Natural killer cell treated with Interleukin-12 subunit alpha and Interleukin-12 subunit beta and Interleukin-15 and Interleukin-18, amount 100 ng/mL, for 72 hours (primary cell): ENCODE data around the gene IGSF23. TPM values are rescaled to one million over a fixed set of nuclear protein-coding genes. Genes with fewer than 3 reads are reported as not detected.
"Not testable (repeated sequence)": the region's sequence is repeated elsewhere in the genome, so short reads cannot be mapped to it uniquely, and the experiment has no call there.

Source experiments
- ATAC-seq, 2 donors: fragments of 150-1000 bp; cut with Tn5 transposase in 1 of 2; sonication (Bioruptor Pico), chemical (Tn5 transposase) in 1 of 2; 2 replicates each; pipeline ENCODE4 v1.10.0; 2021
- DNase-seq: peaks from one replicate; pipeline ENCODE4 v3.0.0; 2022; ENCODE audit warnings: low spot score
- H3K27ac Mint-ChIP-seq, 2 donors: 1 replicate in 1 of 2; 2 replicates in 1 of 2; pipeline ENCODE4 v1.8.0; 2022; ENCODE audit warnings: mixed read lengths in 2 of 2, mild to moderate bottlenecking in 1 of 2, moderate library complexity in 1 of 2
- H3K27me3 Mint-ChIP-seq, 2 donors: 1 replicate in 1 of 2; 2 replicates in 1 of 2; pipeline ENCODE4 v1.8.0; 2022; ENCODE audit warnings: mixed read lengths in 2 of 2
- H3K36me3 Mint-ChIP-seq: one replicate; pipeline ENCODE4 v1.8.0; 2022; ENCODE audit warnings: mixed read lengths
- H3K4me1 Mint-ChIP-seq, 2 donors: 1 replicate in 1 of 2; 2 replicates in 1 of 2; pipeline ENCODE4 v1.8.0; 2022; ENCODE audit warnings: low read depth in 2 of 2, mixed read lengths in 2 of 2, mild to moderate bottlenecking in 1 of 2
- H3K4me3 Mint-ChIP-seq: one replicate; pipeline ENCODE4 v1.8.0; 2022; ENCODE audit warnings: mixed read lengths
- H3K9me3 Mint-ChIP-seq: 2 replicates; pipeline ENCODE4 v1.8.0; 2022; ENCODE audit warnings: mixed read lengths
- total RNA-seq, 2 donors: library from RNA; stranded (reverse); gene quantifications; one replicate each; pipeline ENCODE4 v1.2.3, GENCODE V29; 2022

Gene IGSF23
- total RNA-seq, 2 donors from 2014 or later, result not detected

- Mint-ChIP-seq H3K4me1 (no peaks in the 10 kb centered on the region), H3K27ac (no peak overlapping the region), H3K36me3 (no peaks in the 10 kb centered on the region), H3K9me3 (no peaks in the 10 kb centered on the region), H3K27me3 (no peaks in the 10 kb centered on the region), H3K4me3 (no peak overlapping the region)
- ATAC-seq (no peak), DNase-seq (no peak)
These were observed 49.5 kb downstream of the IGSF23 start for GRCh38 chr19:44662691-44663385.

DNA sequence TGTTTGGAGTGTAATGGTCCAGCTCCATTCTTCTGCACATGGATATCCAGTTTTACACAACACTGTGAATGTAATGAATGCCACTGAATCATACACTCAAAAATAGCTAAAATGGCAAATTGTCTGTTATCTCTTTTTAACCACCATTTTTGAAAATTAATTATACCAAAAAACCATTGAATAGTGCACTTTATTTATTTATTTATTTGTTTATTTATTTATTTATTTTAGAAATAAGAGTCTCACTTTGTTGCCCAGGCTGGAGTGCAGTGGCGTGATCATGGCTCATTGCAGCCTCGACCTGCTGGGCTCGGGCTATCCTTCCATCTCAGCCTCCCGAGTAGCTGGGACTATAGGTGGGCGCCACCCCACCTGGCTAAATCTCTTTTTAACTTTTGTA is 50.6 kb downstream of the IGSF23 start:
- Mint-ChIP-seq H3K36me3 (no peaks in the 10 kb centered on the region), H3K27ac (no peak overlapping the region), H3K27me3 (no peaks in the 10 kb centered on the region), H3K9me3 (no peaks in the 10 kb centered on the region), H3K4me1 (no peaks in the 10 kb centered on the region), H3K4me3 (no peak overlapping the region)
- no peak for DNase-seq
- no peak for ATAC-seq

DNA sequence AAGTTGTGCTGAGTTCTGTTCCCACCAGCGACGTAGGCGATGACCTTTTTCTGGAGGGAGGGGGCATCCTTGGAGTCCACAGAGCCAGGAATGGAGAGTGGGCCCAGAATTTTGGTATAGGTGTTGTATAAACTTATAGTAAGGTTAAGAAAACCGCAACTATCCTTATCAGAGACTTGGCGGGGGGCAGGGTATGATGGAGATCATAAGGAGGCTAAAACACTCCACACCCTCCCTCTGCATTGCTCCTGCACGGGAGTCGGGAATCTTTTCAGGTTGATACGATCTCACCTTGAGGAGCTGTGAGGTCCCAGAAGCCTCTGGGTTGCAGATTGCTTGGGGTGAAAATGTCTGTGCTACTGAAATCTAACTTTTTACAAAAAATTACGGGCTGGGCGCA is 51.6 kb downstream of the IGSF23 start:
- no peak for DNase-seq
- ATAC-seq, result no peak
- Mint-ChIP-seq H3K36me3 (no peaks in the 10 kb centered on the region), H3K9me3 (no peaks in the 10 kb centered on the region), H3K27ac (no peak overlapping the region), H3K4me3 (no peak overlapping the region), H3K27me3 (no peaks in the 10 kb centered on the region), H3K4me1 (no peaks in the 10 kb centered on the region)

DNA sequence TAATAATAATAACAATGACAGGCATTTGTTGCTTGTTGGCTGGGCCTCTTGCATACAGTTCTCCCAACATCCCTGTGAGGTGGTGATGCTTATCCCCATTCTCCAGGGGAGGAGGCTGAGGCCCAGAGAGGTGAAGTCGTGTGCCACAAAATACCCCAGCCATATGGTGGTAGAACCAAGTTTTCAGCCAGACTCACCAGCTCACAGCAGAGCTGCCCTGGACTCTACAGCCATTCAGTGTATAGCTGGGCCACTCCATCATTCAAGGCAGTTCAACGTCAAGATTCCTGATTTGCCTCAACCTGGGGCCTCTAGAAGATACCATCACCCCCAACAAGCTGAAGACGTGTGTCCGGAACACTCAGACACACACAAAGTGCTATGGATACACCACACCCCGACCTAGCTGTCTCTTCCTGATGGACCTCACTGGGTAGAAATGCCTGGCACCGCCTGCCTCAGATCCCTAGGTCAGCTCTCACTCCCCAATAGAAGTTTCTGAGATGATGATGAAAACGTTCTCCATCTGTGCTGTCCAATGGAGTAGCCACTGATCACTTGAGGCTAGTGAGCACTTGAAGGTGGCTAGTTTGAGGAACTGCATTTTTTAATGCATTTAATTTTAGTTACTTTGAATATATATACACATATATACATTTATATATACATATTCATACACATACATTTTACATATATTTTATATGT is 53.6 kb downstream of the IGSF23 start:
- ATAC-seq, result peak in 1 of 2 donors; percentile 27
- no peaks in the 10 kb centered on the region for H3K36me3 Mint-ChIP-seq
- no peak overlapping the region for H3K27ac Mint-ChIP-seq
- no peak overlapping the region for H3K4me3 Mint-ChIP-seq
- DNase-seq, result no peak
- no peaks in the 10 kb centered on the region for H3K4me1 Mint-ChIP-seq
- H3K9me3 Mint-ChIP-seq, result no peaks in the 10 kb centered on the region
- H3K27me3 Mint-ChIP-seq, result no peaks in the 10 kb centered on the region

DNA sequence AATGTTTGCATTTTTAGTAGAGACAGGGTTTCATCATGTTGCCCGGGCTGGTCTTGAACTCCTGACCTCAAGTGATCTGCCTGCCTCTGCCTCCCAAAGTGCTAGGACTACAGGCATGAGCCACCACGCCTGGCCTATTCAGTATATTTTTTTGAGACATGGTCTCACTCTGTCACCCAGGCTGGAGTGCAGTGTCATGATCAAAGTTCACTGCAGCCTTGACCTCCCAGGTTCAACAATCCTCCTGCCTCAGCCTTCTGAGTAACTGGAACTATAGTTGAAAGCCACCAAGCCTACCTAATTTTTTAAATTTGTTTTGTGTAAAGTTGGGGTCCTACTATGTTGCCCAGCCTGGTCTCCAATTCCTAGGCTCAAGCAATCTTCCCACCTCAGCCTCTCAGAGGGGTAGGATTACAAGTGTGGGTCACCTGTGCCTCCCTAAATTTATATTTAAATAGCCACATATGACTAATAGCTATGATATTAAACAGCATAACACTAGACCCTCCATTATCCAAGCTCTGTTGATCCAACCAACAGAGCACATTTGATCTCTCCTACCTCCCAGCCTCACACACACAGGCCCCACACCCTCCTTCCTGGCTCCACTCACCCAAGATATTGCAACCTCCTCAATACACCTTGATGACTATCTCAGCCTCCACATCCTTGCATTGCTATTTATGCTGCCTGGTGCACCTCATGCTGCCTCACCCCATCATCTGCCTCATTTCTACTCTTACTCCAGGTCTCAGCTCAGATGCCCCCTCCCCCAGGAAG is 55.8 kb downstream of the IGSF23 start:
- H3K4me3 Mint-ChIP-seq, result no peak overlapping the region
- no peaks in the 10 kb centered on the region for H3K9me3 Mint-ChIP-seq
- no peaks in the 10 kb centered on the region for H3K27me3 Mint-ChIP-seq
- H3K4me1 Mint-ChIP-seq, result no peaks in the 10 kb centered on the region
- DNase-seq (no peak), ATAC-seq (no peak)
- no peaks in the 10 kb centered on the region for H3K36me3 Mint-ChIP-seq
- no peak overlapping the region for H3K27ac Mint-ChIP-seq

GRCh38 chr19:44670027-44670426 is 56.7 kb downstream of the IGSF23 start:
- not testable (repeated sequence) for H3K9me3 Mint-ChIP-seq, ATAC-seq, H3K4me3 Mint-ChIP-seq, DNase-seq, H3K27me3 Mint-ChIP-seq, H3K4me1 Mint-ChIP-seq, H3K36me3 Mint-ChIP-seq, H3K27ac Mint-ChIP-seq

GRCh38 chr19:44671400-44671799 is 58.0 kb downstream of the IGSF23 start, which contains the start of gene CEACAM19:
Gene CEACAM19 (plus strand): TSS chr19:44671482. CDS start chr19:44671932, 450 bp downstream.
- ATAC-seq (no peak), DNase-seq (no peak)
- Mint-ChIP-seq H3K36me3 (no peaks in the 10 kb centered on the region), H3K4me1 (no peaks in the 10 kb centered on the region), H3K9me3 (no peaks in the 10 kb centered on the region), H3K27ac (no peak within 1 kb of the TSS), H3K4me3 (no peak within 1 kb of the TSS), H3K27me3 (no peaks in the 10 kb centered on the region)

- H3K27me3 Mint-ChIP-seq, result no peaks in the 10 kb centered on the region
- no peak overlapping the region for H3K27ac Mint-ChIP-seq
These were observed 58.9 kb downstream of the IGSF23 start for GRCh38 chr19:44672226-44672625.

GRCh38 chr19:44673510-44673909 is 60.1 kb downstream of the IGSF23 start:
- Mint-ChIP-seq H3K36me3 (no peaks in the 10 kb centered on the region), H3K4me3 (no peak overlapping the region), H3K27me3 (no peaks in the 10 kb centered on the region), H3K27ac (no peak overlapping the region), H3K9me3 (no peaks in the 10 kb centered on the region), H3K4me1 (no peaks in the 10 kb centered on the region)
- no peak for DNase-seq
- no peak for ATAC-seq

More at GRCh38 chr19:44672226-44672625, 58.9 kb downstream of the IGSF23 start:
- H3K4me3 Mint-ChIP-seq, result no peak overlapping the region
- no peaks in the 10 kb centered on the region for H3K36me3 Mint-ChIP-seq
- DNase-seq, result no peak
- ATAC-seq, result no peak
- no peaks in the 10 kb centered on the region for H3K4me1 Mint-ChIP-seq
- no peaks in the 10 kb centered on the region for H3K9me3 Mint-ChIP-seq

GRCh38 chr19:44675521-44675920 is 62.2 kb downstream of the IGSF23 start:
- no peak overlapping the region for H3K27ac Mint-ChIP-seq
- H3K9me3 Mint-ChIP-seq, result no peaks in the 10 kb centered on the region
- ATAC-seq (no peak), DNase-seq (no peak)
- H3K4me3 Mint-ChIP-seq, result no peak overlapping the region
- H3K36me3 Mint-ChIP-seq, result no peaks in the 10 kb centered on the region
- H3K27me3 Mint-ChIP-seq, result no peaks in the 10 kb centered on the region
- H3K4me1 Mint-ChIP-seq, result no peaks in the 10 kb centered on the region

DNA sequence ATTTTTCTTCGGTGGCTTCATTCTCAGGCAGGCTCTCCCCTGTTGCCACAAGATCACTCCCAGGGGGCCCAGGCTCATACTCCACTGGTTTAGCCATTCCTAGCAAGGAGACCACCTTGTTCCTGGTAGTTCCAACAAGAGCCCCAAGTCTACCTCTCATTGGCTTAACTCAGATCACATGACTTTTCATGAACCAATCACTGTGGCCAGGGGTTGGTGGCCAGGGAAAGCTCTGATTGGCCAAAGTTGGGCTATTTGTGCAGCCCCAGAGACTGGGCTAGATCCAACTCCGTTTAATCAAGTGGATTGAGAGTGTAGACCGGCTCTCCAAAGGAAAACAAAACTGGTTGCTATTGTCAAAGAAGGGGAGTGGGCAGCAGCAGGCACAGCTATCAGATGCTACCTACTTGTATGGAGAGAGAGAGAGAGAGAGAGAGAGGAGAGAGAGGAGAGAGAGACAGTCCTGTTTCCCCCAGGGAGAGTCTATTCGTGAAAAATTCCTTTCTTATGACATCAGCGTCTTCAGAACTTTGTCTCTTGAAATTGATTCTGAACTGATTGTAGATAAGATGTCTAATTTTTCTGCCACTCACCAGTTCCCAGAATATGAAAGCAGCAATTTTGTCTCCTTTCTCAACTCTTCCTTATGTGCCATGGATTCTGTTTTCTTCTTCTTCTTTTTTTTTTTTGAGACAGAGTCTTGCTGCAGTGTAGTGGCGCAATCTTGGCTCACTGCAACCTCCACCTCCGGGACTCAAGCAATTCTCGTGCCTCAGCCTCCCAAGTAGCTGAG is 63.9 kb downstream of the IGSF23 start:
- Mint-ChIP-seq H3K36me3 (no peaks in the 10 kb centered on the region), H3K27me3 (no peaks in the 10 kb centered on the region), H3K9me3 (no peaks in the 10 kb centered on the region), H3K4me3 (no peak overlapping the region), H3K4me1 (no peaks in the 10 kb centered on the region), H3K27ac (no peak overlapping the region)
- no peak for DNase-seq
- ATAC-seq, result no peak

DNA sequence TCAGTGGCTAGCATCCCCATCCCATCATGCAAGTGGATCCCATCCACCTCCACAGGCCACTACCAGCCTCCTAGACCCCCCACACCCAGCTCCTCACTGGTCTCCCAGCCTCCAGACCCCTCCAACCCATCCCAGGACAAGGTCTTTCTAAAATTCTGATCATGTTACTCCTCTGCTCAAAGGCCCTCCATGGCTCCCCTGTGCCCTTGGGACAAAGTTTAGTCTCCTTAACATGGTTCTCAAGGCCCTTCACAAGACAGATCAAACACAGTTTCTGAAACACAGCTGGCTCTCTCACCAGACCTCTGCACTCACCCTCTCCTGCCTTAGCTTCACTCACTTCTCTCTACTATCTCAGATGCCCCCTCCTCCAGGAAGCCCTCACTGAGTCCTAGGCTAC is 67.2 kb downstream of the IGSF23 start:
- Mint-ChIP-seq H3K4me1 (peaks cover 4 to 5% of the 10 kb centered on the region in 2 donors), H3K4me3 (no peak overlapping the region)

DNA sequence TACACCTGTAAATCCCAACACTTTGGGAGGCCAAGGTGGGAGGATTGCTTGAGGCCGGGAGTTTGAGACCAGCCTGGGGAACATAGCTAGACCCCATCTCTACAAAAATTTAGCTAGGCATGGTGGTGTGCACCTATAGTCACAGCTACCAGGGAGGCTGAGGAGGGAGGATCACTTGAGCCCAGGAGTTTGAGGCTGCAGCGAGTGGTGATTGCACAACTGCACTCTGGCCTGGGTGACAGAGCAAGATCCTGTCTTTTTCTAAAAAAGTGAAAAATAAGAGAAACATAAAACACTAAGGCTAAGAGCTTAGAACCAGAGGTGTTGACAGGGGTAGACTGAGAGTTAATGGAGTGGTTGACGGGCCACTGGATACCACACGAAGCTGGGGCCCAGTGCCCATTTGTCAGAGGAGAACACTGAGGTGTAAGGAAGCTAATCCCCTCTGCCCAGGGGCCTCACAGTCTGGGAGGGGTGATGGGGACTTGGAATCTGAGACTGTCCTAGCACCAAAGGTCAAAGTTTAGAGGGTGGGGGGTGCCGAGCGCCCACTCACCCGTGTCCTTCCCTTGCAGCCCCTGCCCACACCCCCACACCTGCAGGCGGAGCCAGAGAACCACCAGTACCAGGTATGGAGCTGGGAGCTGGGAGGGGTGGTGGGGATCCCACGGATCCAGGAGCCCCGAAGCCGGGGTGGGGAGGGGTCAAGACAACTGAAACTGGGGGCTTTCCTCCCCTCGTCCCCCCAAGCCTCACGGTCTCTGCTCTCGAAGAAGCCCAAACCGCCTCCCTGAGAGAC is 68.8 kb downstream of the IGSF23 start:
- Mint-ChIP-seq H3K36me3 (no peaks in the 10 kb centered on the region), H3K27me3 (peaks cover 8 to 14% of the 10 kb centered on the region in 2 donors), H3K27ac (no peak overlapping the region), H3K4me3 (no peak overlapping the region), H3K9me3 (no peaks in the 10 kb centered on the region), H3K4me1 (peaks cover 4 to 5% of the 10 kb centered on the region in 2 donors)
- ATAC-seq (peak in 1 of 2 donors; percentile 14), DNase-seq (no peak)

More for the DNA sequence above, 67.2 kb downstream of the IGSF23 start:
- H3K27me3 Mint-ChIP-seq, result peaks cover 5 to 7% of the 10 kb centered on the region in 2 donors
- no peaks in the 10 kb centered on the region for H3K36me3 Mint-ChIP-seq
- H3K27ac Mint-ChIP-seq, result no peak overlapping the region
- ATAC-seq (no peak), DNase-seq (no peak)
- no peaks in the 10 kb centered on the region for H3K9me3 Mint-ChIP-seq
